ENCODE data around the gene KLK1. TPM values are rescaled to one million over a fixed set of nuclear protein-coding genes. Genes with fewer than 3 reads are reported as not detected.

Gene KLK1
- total RNA-seq, 1 donor from 2014 or later, result 2.7 TPM

DNA sequence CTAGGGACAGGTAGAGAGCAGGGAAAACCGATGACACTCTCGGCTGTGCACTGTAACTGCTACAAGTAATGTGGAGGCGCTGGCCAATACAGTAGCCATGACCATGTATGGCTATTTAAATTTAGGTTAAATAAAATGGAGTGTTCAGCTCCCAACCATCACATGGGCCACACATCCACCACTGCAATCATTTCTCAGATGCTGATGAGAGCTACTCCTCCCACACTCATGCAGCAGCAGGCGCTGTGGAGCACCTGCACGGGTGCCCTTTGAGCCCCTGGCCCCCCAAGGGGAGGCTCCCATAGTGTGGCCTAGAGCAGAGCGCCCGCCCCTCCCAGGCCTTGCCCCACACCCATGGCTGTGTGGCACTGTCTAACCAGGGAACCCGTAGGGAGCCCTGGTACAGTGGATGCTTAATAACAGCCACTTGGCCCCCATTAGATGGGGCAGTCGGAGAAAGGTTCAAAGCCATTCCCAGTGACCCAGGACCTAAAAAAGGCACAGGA is 27.4 kb downstream of the KLK1 start:
- DNase-seq (ENCODE audit: low spot score), result no peak
- Mint-ChIP-seq H3K9me3 (ENCODE audit: unreplicated experiment) (peaks cover 1% of the 10 kb centered on the region), H3K4me1 (ENCODE audit: unreplicated experiment) (no peaks in the 10 kb centered on the region), H3K27ac (ENCODE audit: unreplicated experiment) (no peak overlapping the region), H3K27me3 (ENCODE audit: unreplicated experiment) (peaks cover 4% of the 10 kb centered on the region), H3K4me3 (ENCODE audit: unreplicated experiment) (no peak overlapping the region), H3K36me3 (ENCODE audit: low read depth, unreplicated experiment) (peaks cover 11% of the 10 kb centered on the region)
- TF ChIP-seq, protein P1, sequence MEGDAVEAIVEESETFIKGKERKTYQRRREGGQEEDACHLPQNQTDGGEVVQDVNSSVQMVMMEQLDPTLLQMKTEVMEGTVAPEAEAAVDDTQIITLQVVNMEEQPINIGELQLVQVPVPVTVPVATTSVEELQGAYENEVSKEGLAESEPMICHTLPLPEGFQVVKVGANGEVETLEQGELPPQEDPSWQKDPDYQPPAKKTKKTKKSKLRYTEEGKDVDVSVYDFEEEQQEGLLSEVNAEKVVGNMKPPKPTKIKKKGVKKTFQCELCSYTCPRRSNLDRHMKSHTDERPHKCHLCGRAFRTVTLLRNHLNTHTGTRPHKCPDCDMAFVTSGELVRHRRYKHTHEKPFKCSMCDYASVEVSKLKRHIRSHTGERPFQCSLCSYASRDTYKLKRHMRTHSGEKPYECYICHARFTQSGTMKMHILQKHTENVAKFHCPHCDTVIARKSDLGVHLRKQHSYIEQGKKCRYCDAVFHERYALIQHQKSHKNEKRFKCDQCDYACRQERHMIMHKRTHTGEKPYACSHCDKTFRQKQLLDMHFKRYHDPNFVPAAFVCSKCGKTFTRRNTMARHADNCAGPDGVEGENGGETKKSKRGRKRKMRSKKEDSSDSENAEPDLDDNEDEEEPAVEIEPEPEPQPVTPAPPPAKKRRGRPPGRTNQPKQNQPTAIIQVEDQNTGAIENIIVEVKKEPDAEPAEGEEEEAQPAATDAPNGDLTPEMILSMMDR (IDR thresholded peaks at IDR 0.05; ENCODE audit: unreplicated experiment), result no peak

DNA sequence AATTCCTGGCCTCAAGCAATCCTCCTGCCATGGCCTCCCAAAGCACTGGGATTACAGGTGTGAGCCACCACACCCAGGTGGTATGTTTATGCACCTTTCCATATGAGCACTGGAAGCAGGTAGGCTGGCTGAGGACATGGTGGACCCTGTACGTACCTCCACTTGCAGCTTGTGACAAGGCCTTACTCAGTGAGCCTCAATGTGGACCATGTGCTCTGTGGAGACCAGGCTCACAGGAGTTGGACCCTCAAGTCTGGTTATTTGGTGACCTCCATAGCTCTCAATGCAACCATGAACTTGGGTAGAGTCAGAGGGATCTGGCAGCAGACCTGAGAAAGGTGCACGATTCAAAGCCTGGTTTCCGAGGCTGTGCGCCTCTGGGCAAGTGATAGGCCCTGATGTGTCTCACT is 27.9 kb downstream of the KLK1 start:
- peaks cover 7% of the 10 kb centered on the region for H3K27me3 Mint-ChIP-seq (ENCODE audit: unreplicated experiment)
- H3K36me3 Mint-ChIP-seq (ENCODE audit: low read depth, unreplicated experiment), result peaks cover 12% of the 10 kb centered on the region
- DNase-seq (ENCODE audit: low spot score), result no peak
- H3K4me3 Mint-ChIP-seq (ENCODE audit: unreplicated experiment), result no peak overlapping the region
- no peaks in the 10 kb centered on the region for H3K4me1 Mint-ChIP-seq (ENCODE audit: unreplicated experiment)
- TF ChIP-seq, protein P1 (IDR thresholded peaks at IDR 0.05; ENCODE audit: unreplicated experiment), result no peak
- H3K9me3 Mint-ChIP-seq (ENCODE audit: unreplicated experiment), result peaks cover 6% of the 10 kb centered on the region
- no peak overlapping the region for H3K27ac Mint-ChIP-seq (ENCODE audit: unreplicated experiment)

DNA sequence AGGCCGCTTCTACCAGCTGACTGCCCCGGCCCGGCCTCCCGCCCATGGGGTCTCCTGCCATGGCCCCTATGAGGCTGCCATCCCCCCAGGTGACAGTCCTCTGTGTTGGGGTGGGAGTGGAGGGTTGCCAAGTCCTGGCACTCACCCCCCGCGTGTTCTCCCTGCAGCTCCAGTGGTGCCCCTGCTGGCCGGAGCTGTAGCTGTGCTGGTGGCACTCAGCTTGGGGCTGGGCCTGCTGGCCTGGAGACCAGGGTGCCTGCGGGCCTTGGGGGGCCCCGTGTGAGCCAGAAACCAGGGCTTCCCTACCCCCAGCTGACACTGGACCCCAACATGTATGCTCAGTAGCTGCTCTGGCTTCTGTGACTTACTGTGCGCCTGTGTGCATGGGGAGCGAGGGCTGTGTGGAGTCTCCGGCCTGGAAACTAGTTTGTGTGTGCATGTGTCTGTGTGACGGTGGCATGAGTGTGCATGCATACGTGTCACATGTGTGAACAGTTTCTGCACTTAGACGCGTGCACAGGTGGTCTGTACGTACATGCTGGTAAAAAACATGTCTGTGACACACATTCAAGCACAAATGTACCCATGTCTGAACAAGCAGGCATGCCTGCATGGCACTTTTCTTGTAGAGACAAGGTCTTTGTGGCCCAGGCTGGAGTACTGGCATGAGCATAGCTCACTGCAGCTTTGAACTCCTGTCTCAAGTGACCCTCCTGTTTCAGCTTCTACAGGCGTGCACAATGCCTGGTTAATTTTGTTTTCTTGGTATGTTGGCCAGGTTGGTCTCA is 28.5 kb downstream of the KLK1 start:
- TF ChIP-seq, protein P1 (IDR thresholded peaks at IDR 0.05; ENCODE audit: unreplicated experiment), result no peak
- Mint-ChIP-seq H3K4me1 (ENCODE audit: unreplicated experiment) (no peaks in the 10 kb centered on the region), H3K9me3 (ENCODE audit: unreplicated experiment) (peaks cover 6% of the 10 kb centered on the region), H3K27me3 (ENCODE audit: unreplicated experiment) (peaks cover 7% of the 10 kb centered on the region), H3K4me3 (ENCODE audit: unreplicated experiment) (no peak overlapping the region), H3K27ac (ENCODE audit: unreplicated experiment) (no peak overlapping the region), H3K36me3 (ENCODE audit: low read depth, unreplicated experiment) (peaks cover 9% of the 10 kb centered on the region)
- DNase-seq (ENCODE audit: low spot score), result no peak

DNA sequence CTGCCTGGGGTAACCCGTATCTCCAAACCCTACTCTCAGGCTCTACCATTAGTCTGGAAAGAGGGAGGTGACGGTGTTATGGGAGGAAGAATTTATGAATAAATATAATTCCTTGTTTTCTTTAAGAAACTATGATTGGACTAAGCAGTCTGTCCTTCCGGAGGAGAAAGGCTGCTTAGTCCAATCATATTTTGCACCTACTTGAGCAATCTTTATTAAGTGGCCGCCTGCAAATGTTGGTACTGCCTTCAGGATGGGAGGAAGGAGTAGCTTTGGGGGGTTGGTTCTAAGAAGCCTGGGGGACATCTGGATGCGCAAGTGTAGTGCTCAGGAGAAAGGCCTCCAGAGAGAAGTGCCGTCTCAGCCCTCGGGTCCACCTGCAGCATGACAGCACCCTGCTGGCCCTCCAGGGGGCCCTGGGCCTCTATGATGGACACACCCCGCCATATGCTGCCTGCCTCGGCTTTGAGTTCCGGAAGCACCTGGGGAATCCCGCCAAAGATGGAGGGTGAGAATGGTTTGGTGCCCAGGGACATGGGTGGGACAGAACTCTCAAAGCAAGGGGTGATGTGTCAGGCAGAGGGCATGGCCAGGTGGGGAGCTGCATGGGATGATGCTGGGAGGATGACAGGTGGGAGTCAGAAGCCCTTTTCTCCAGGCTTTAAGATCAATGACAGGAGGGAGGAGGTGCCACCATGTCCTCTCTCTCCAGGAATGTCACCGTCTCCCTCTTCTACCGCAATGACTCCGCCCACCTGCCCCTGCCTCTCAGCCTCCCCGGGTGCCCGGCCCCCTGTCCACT is 29.3 kb downstream of the KLK1 start:
- no peak for DNase-seq (ENCODE audit: low spot score)
- Mint-ChIP-seq H3K4me3 (ENCODE audit: unreplicated experiment) (no peak overlapping the region), H3K36me3 (ENCODE audit: low read depth, unreplicated experiment) (peaks cover 7% of the 10 kb centered on the region), H3K9me3 (ENCODE audit: unreplicated experiment) (peaks cover 6% of the 10 kb centered on the region), H3K27me3 (ENCODE audit: unreplicated experiment) (peaks cover 9% of the 10 kb centered on the region), H3K27ac (ENCODE audit: unreplicated experiment) (no peak overlapping the region), H3K4me1 (ENCODE audit: unreplicated experiment) (no peaks in the 10 kb centered on the region)
- TF ChIP-seq, protein P1 (IDR thresholded peaks at IDR 0.05; ENCODE audit: unreplicated experiment), result no peak
